Muscle of arm (tissue), 12 donors: Measurements from ENCODE around the gene TENT5A. TPM values are rescaled to one million over a fixed set of nuclear protein-coding genes. Genes with fewer than 3 reads are reported as not detected.

ENCODE experiments used
- DNase-seq: peaks from one replicate; pipeline ENCODE4 v3.0.0-alpha.2; 2013
- polyA plus RNA-seq, 12 donors: library from polyadenylated mRNA; unstranded; fragments of 120-200 nt; gene quantifications; one replicate each; pipeline ENCODE4 v1.2.1, GENCODE V29; 2013; ENCODE audit not compliant: insufficient read length in 12 of 12

Gene TENT5A
- polyA plus RNA-seq, 12 donors, result 6.9 to 34.5 (median 10.8) TPM; not detected in 1

- DNase-seq, result no peak
Observed at GRCh38 chr6:81722506-81723223, 29.8 kb downstream of the TENT5A start.

GRCh38 chr6:81720427-81720826 lies 32.1 kb downstream of the TENT5A start:
- DNase-seq, result no peak

GRCh38 chr6:81718126-81718525 lies 34.4 kb downstream of the TENT5A start:
- no peak for DNase-seq

- DNase-seq, result no peak
Observed at GRCh38 chr6:81714684-81715083, 37.8 kb downstream of the TENT5A start.

GRCh38 chr6:81713205-81713604 lies 39.3 kb downstream of the TENT5A start:
- DNase-seq, result no peak

- DNase-seq, result no peak
Observed at GRCh38 chr6:81708113-81708699, 44.3 kb downstream of the TENT5A start.

- no peak for DNase-seq
Observed at GRCh38 chr6:81704700-81705099, 47.8 kb downstream of the TENT5A start.

- no peak for DNase-seq
Observed at GRCh38 chr6:81700414-81700813, 52.1 kb downstream of the TENT5A start.

GRCh38 chr6:81697559-81697958 lies 54.9 kb downstream of the TENT5A start:
- DNase-seq, result no peak

GRCh38 chr6:81696524-81696923 lies 56.0 kb downstream of the TENT5A start:
- DNase-seq, result no peak
